OCI-LY7 (cell line): Measurements from ENCODE around the gene FAM78A. TPM values are rescaled to one million over a fixed set of nuclear protein-coding genes. Genes with fewer than 3 reads are reported as not detected.
"Not testable (repeated sequence)": the region's sequence is repeated elsewhere in the genome, so short reads cannot be mapped to it uniquely, and the experiment has no call there.

Source experiments
- BruUV-seq: library from RNA; stranded (reverse); fragments of 400-500 nt; replicated peaks from 2 replicates; lab custom pipeline; 2021; lab: Mats Ljungman, UMichigan
- CTCF ChIA-PET: fragments of 300-600 bp; sonication (Branson Sonifier 250); formaldehyde crosslinking; loops from one replicate; lab custom pipeline; 2022; ENCODE audit warnings: antibody characterized with exemption; ENCODE audit not compliant: unreplicated experiment; lab: Charles Lee
- POLR2A ChIA-PET: fragments of 300-600 bp; sonication (Branson Sonifier 250); formaldehyde crosslinking; loops from one replicate; lab custom pipeline; 2022; ENCODE audit warnings: antibody characterized with exemption; lab: Charles Lee
- DNase-seq: peaks from one replicate; pipeline ENCODE4 v3.0.0-alpha.2; 2015; ENCODE audit warnings: low spot score
- H2AFZ ChIP-seq: fragments of 200-600 bp; sonication (generic), shearing (Covaris generic); 2 replicates; pipeline ENCODE4 v1.6.1; 2014; ENCODE audit warnings: mild to moderate bottlenecking, antibody characterized with exemption, low read length, moderate library complexity
- H3K27ac ChIP-seq: fragments of 200-600 bp; sonication (generic); 2 replicates; pipeline ENCODE4 v1.5.1; 2014; ENCODE audit warnings: mixed run types, low read depth, mild to moderate bottlenecking, moderate library complexity, low read length, inconsistent platforms; ENCODE audit not compliant: poor library complexity, severe bottlenecking
- H3K36me3 ChIP-seq: fragments of 200-600 bp; sonication (generic); 2 replicates; pipeline ENCODE4 v1.6.1; 2014; ENCODE audit warnings: mild to moderate bottlenecking, antibody characterized with exemption, low read length, moderate library complexity, mixed read lengths; ENCODE audit not compliant: insufficient read depth
- H3K4me1 ChIP-seq: fragments of 200-600 bp; sonication (generic); 2 replicates; pipeline ENCODE4 v1.5.1; 2014; ENCODE audit warnings: mild to moderate bottlenecking, low read length; ENCODE audit not compliant: insufficient read depth, poor library complexity, severe bottlenecking
- H3K4me2 ChIP-seq: fragments of 200-600 bp; sonication (generic); 2 replicates; pipeline ENCODE4 v1.6.1; 2014; ENCODE audit warnings: mild to moderate bottlenecking, low read length
- H3K4me3 ChIP-seq: fragments of 200-600 bp; sonication (generic); 2 replicates; pipeline ENCODE4 v1.5.1; 2014; ENCODE audit warnings: mild to moderate bottlenecking, low read depth, low read length; ENCODE audit not compliant: poor library complexity, severe bottlenecking
- H3K79me2 ChIP-seq: fragments of 200-600 bp; sonication (generic); 2 replicates; pipeline ENCODE4 v1.6.1; 2016; ENCODE audit warnings: low read depth, mild to moderate bottlenecking, low read length, moderate library complexity, mixed read lengths; ENCODE audit not compliant: insufficient read depth
- H3K9me2 ChIP-seq: fragments of 200-600 bp; sonication (generic); 2 replicates; pipeline ENCODE4 v1.6.1; 2016; ENCODE audit warnings: mild to moderate bottlenecking, low read length, mixed read lengths; ENCODE audit not compliant: insufficient read depth
- H3K9me3 ChIP-seq: fragments of 200-600 bp; sonication (generic); 2 replicates; pipeline ENCODE4 v1.6.1; 2014; ENCODE audit warnings: mild to moderate bottlenecking, mixed run types, low read length, mixed read lengths
- H4K20me1 ChIP-seq: fragments of 200-600 bp; sonication (generic); 2 replicates; pipeline ENCODE4 v1.6.1; 2014; ENCODE audit warnings: mild to moderate bottlenecking, antibody characterized with exemption, low read length, moderate library complexity, mixed read lengths; ENCODE audit not compliant: insufficient read depth
- EZH2phosphoT487 ChIP-seq: fragments of 200-600 bp; sonication (generic); IDR thresholded peaks from 2 replicates; pipeline ENCODE4 v1.6.1; 2018; ENCODE audit warnings: low read depth, borderline replicate concordance, mild to moderate bottlenecking, mixed run types, antibody characterized with exemption, low read length, moderate library complexity, mixed read lengths
- intact Hi-C: fragments of 100-400 bp; cut with micrococcal nuclease; formaldehyde crosslinking; loops from one replicate; pipeline ENCODE4 v1.10.0; 2022; ENCODE audit not compliant: unreplicated experiment
- total RNA-seq, 2 experiments: library from RNA; depleted of rRNA in 1 of 2; stranded (reverse); fragments of >200 nt in 1 of 2; shearing (Covaris generic) in 1 of 2; gene quantifications; 2 replicates each; pipeline ENCODE4 v1.2.3, GENCODE V29; 2014 to 2022
- TF ChIP-seq, protein P1 (sequence below): fragments of 200-600 bp; sonication (generic); conservative IDR thresholded peaks from 2 replicates; pipeline ENCODE4 v1.5.1; 2014; ENCODE audit warnings: mild to moderate bottlenecking, antibody characterized with exemption, low read length, moderate library complexity, mixed read lengths

Gene FAM78A
- total RNA-seq, 2 experiments from 2014 or later: 25.0 to 35.0 TPM

DNA sequence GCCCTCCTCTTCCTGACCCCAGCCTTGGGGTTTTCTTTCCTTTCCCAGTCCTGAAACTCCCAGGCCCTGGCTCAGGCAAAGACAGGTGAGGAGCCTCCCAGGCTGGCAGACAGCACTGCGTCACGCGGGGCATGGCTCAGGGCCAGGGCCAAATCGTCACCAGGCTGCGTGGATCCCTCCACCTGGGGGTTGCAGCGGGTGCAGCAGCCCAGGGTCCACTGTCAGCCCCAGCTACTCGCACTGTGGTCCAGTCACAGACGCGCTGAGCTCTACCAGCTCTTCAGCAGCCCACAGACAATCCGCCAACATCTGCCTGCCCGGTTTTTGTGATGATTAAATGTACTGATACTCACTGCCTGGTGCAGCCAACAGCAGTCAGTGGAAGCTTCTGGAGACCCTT, 12.1 kb downstream of the FAM78A start:
- H3K36me3 ChIP-seq: peaks cover 60% of the 10 kb centered on the region
- H3K4me1 ChIP-seq: peaks cover 79% of the 10 kb centered on the region
- no peak overlapping the region for H3K4me3 ChIP-seq
- no peak overlapping the region for H2AFZ ChIP-seq
- H3K79me2 ChIP-seq: peaks cover 75% of the 10 kb centered on the region
- POLR2A ChIA-PET: interaction anchor here (1.1 to 1.8 kb wide), 3 partner anchors 8 to 11 kb away, joined by 4 to 6 read pairs (median 5); no protein-coding TSS in a partner anchor
- BruUV-seq: no TSS peak
- CTCF ChIA-PET: interaction anchor here (0.6 kb wide), 1 partner anchor 88 kb away, joined by 3 read pairs; no protein-coding TSS in a partner anchor
- no peaks in the 10 kb centered on the region for H3K9me2 ChIP-seq
- H4K20me1 ChIP-seq: no peaks in the 10 kb centered on the region
- peak overlapping the region; percentile 43 for H3K4me2 ChIP-seq
- no peaks in the 10 kb centered on the region for H3K9me3 ChIP-seq
- no peak for TF ChIP-seq EZH2phosphoT487
- TF ChIP-seq, protein P1, sequence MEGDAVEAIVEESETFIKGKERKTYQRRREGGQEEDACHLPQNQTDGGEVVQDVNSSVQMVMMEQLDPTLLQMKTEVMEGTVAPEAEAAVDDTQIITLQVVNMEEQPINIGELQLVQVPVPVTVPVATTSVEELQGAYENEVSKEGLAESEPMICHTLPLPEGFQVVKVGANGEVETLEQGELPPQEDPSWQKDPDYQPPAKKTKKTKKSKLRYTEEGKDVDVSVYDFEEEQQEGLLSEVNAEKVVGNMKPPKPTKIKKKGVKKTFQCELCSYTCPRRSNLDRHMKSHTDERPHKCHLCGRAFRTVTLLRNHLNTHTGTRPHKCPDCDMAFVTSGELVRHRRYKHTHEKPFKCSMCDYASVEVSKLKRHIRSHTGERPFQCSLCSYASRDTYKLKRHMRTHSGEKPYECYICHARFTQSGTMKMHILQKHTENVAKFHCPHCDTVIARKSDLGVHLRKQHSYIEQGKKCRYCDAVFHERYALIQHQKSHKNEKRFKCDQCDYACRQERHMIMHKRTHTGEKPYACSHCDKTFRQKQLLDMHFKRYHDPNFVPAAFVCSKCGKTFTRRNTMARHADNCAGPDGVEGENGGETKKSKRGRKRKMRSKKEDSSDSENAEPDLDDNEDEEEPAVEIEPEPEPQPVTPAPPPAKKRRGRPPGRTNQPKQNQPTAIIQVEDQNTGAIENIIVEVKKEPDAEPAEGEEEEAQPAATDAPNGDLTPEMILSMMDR: no peak
- intact Hi-C loops: no loop called here
- peak overlapping the region; percentile 87 for H3K27ac ChIP-seq
- DNase-seq: no peak

DNA sequence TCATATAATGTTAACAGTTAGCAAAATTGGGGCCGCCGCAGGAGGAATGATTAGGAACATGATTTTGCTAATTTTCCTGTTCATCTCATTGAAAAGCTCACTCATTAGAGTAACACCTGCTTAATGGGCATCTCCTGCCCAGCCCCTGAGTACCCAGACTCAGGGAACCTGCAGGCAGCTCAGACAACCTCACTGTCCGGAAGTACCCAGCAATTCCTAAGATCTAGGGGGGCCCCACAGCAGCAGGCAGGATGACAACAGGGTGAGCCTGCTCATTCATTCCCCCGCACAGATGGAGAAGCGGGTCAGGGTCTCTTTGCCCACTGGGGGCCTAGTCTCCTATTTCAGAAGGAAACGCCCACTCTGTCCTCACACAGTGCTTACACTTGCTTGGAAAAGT, 12.6 kb downstream of the FAM78A start:
- POLR2A ChIA-PET: interaction anchor here (0.7 to 1.8 kb wide), 3 partner anchors 9 to 15 kb away, joined by 4 to 6 read pairs (median 5); no protein-coding TSS in a partner anchor
- Histone ChIP-seq H3K36me3 (peaks cover 65% of the 10 kb centered on the region), H3K9me3 (no peaks in the 10 kb centered on the region), H3K4me2 (peak overlapping the region; percentile 43), H4K20me1 (no peaks in the 10 kb centered on the region), H3K27ac (peak overlapping the region; percentile 87), H3K4me1 (peaks cover 73% of the 10 kb centered on the region), H3K4me3 (no peak overlapping the region), H3K9me2 (no peaks in the 10 kb centered on the region), H3K79me2 (peaks cover 69% of the 10 kb centered on the region), H2AFZ (no peak overlapping the region)
- CTCF ChIA-PET: interaction anchor here (0.6 kb wide), 1 partner anchor 88 kb away, joined by 3 read pairs; no protein-coding TSS in a partner anchor
- intact Hi-C loops: no loop called here
- no peak for DNase-seq
- BruUV-seq: no TSS peak
- no peak for TF ChIP-seq EZH2phosphoT487
- TF ChIP-seq, protein P1: no peak

DNA sequence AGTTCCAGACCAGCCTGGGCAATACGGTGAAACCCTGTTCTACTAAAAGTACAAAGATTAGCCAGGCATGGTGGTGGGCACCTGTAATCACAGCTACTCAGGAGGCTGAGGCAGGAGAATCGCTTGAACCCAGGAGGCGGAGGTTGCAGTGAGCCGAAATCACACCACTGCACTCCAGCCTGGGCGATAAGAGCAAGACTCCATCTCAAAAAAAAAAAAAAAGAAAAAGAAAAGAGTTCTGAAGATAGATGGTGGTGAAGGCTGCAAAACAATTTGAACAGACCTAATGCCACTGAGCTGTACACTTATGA, 13.3 kb downstream of the FAM78A start:
- POLR2A ChIA-PET: interaction anchor here (0.7 to 1.8 kb wide), 3 partner anchors 8 to 14 kb away, joined by 4 to 6 read pairs (median 5); no protein-coding TSS in a partner anchor
- DNase-seq, BruUV-seq, intact Hi-C loops, H2AFZ ChIP-seq, H3K9me2 ChIP-seq, CTCF ChIA-PET, H4K20me1 ChIP-seq, H3K9me3 ChIP-seq: not testable (repeated sequence)
- H3K79me2 ChIP-seq: peaks cover 62% of the 10 kb centered on the region
- peaks cover 66% of the 10 kb centered on the region for H3K4me1 ChIP-seq
- H3K36me3 ChIP-seq: peaks cover 72% of the 10 kb centered on the region
- peak overlapping the region; percentile 27 for H3K4me3 ChIP-seq
- peak overlapping the region; percentile 87 for H3K27ac ChIP-seq
- H3K4me2 ChIP-seq: peak overlapping the region; percentile 54; the same call in 1 of the 2 replicates
